ENCODE data around the gene RFFL.
"Not testable (repeated sequence)": the region's sequence is repeated elsewhere in the genome, so short reads cannot be mapped to it uniquely, and the experiment has no call there.

RFFL gene

DNA sequence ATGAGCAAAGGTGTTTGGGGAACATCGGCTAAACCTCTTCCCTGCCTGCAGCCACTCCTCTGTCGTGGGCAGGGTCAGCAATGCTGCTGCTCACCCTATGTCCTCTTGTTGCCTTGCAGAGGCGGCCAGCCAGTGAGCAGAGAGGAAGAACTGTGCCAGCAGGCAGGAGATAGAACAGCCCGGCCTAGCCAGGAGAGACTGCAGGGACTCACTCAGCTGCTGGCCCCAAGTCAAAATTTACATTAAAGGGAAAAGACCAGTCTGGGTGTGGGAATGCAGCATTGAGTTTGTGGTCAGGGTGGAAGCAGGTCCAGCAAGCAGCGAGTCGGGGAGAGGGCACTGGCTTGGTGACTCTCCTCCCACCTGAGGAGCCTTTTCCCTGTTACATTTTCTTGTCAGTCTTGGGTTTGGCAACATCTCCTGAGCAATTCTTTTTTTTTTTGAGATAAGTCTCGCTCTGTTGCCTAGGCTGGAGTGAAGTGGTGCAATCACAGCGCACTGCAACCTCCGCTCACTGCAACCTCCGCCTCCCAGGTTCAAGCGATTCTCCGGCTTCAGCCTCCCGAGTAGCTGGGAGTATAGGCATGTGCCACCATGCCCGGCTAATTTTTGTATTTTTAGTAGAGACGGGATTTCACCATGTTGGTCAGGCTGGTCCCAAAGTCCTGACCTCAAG, 60.5 kb downstream of the RFFL start:
- DNase-seq: no peak

DNA sequence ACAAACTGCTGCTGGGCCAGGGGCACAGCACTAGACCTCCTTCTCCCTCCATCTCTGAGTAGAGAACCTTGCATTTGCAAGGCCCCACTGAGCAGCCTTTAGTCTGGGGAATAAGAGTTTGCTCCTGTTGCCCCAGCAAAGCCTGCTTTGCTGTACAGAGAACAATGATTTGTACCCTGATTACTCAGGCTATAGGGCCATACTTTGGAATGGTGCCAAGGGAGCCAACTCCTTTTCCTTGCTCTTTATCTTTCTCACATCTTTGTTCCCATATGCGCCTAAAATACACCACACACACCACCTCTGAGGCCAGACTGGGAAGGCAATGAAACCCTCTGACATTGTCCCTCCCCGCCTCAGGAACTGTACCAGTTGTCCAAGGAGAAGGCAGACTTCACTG, 62.0 kb downstream of the RFFL start:
- DNase-seq: no peak

DNA sequence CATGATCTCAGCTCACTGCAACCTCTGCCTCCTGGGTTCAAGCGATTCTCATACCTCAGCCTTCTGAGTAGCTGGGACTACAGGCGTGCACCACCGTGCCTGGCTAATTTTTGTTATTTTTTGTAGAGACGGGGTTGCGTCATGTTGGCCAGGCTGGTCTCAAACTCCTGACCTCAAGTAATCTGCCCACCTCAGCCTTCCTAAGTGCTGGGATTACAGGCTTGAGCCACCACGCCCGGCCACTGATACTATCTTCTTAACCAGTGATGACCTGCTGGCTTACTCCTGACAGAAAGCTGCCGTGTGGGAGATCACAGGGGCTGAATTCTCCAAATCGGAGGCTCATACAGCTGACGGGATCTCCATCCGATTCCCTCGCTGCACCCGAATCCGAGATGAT, 62.5 kb downstream of the RFFL start:
- not testable (repeated sequence) for DNase-seq

DNA sequence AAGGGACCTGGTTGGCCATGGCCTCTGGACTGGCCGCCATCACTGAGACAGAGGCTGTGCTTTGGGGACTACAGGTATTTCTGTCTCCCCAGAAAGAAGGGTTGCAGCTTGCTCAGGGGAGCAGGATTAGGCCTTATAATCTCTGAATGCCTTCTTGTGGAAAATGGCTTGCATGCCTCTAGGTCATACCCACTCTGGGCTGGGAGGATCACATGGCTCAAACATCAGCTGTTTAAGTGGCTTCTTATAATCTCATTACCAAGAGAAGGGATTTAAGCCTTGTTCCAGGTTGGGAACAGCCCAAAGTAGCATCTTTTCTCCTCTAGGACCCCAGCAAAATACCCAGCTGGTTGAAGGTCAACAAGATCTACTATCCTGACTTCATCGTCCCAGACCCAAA, 64.1 kb downstream of the RFFL start:
- no peak for DNase-seq

DNA sequence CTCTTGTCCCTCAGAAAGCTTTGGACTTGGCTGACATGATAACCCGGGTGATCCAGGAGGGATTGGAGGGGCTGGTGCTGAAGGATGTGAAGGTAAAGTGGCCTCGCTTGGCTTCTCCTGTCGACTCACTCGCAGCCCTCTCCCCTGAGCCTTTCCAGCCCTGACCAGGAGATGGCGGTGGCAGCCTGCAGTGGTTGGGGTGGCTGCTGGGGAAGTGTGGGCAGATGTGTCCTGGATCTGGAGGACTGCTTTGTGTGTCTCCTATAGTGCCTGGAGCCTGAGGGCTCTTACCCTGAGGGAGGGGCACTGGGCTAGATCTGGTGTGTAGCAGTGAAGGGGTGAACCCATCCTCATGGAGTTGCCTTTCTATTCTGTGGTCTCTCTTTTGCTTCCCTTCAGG, 65.3 kb downstream of the RFFL start:
- peak; percentile 68 for DNase-seq

DNA sequence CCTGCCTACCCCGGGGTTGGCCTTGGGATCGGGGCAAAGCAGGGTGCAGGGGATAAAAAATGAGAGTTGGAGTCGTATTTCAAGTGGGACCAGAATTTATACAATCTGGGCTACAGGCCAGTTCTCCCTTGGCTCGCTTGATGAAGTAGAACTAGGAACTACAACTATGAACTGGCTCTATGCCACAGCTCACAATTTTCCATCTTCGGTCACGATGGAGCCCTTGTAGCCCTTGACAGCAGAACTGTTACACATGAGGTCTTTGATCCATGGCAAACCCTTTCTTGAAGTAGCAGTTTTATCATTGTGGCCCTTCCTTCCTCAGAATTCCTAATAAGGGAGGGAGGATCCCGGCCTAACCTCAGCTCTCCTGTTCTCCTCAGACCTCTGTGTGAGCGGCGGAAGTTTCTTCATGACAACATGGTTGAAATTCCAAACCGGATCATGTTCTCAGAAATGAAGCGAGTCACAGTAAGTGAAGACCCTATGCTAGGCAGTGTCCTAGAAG, 66.1 kb downstream of the RFFL start:
- DNase-seq: no peak

DNA sequence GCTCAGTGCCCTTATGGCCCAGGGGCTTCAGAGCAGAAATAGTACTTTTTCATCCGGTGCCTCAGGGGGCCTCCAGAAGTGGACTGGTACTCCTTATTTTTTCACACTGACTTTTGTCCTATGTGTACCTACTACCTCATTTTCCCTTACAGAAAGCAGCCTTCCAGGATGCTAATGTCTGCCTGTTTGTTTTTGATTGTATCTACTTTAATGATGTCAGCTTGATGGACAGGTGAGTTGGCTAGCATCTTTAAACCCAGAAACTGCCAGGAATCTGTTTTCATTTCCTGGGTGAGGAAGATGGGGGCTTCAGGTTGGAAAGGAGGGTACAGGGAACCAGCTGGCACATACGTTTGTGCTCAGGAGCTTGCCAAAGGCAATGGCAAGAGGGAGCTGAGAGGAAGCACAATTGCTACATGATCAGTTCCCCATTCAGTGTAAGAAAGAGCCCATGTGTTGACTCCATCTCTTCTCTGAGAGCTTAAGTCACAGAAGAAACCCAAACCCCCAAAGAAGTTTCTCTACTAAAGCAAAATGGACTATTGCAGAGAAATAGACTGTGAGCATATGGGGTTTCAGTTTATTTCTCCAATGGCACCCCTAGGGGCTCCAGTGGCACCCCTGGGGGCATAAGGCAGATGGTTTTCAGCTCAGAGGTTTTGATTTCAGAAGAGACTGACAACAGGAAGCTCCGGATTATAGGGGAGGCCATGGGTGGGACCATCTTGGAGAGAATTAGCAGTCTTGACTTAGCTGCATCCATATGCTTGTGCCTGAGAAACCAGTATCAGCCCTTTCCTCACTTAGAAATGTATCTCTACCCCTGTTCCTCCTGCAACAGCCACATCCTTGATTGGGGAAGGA, 66.9 kb downstream of the RFFL start:
- no peak for DNase-seq

DNA sequence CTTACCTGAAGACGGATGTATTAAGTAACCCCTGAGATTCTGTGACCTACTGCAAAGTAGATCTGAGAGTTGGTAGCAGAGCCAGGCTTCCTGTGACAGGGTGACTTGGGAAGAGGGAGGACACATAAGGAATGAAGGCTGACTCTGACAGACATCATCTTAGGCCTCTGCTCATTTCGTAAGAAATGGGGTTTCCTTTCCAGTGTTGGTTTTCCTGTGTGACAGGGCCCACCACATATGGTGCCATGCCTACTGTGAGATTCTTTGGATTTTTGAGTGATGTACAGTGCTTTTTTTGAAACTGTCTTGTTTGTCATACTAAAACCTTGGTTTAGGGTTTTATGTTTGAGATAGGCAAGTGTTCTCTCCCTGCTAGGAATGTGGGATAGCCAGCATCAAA, 70.5 kb downstream of the RFFL start:
- DNase-seq: no peak

DNA sequence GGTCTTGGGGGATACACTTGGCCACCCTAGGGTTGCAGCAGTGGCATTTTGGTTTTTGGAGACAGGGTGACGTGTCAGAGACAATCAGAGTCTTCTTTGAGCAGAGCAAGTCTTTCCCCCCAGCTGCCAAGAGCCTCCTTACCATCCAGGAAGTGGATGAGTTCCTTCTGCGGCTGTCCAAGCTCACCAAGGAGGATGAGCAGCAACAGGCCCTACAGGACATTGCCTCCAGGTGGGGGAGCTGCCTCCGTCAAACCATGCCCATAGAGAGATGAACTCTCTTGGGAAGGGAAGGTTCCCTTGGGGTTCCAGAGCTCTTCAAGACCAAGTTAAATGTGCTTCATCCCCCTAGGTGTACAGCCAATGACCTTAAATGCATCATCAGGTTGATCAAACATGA, 71.9 kb downstream of the RFFL start:
- no peak for DNase-seq

DNA sequence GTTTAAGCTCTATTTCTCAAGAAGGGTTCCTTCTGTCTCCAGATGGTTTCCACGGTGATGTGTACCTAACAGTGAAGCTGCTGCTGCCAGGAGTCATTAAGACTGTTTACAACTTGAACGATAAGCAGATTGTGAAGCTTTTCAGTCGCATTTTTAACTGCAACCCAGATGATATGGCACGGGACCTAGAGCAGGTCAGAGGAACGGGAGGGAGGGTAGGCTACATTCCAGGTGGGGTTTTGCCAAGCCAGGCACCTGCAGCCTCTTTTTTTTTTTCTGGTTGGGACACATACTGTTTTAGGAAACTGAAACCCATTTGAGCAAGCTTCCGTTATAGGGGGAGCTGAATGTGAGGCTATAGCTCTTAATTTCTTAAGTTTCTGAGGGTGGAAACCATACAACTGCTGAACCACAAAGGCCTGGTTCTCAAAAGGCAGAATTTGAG, 72.6 kb downstream of the RFFL start:
- DNase-seq: no peak

DNA sequence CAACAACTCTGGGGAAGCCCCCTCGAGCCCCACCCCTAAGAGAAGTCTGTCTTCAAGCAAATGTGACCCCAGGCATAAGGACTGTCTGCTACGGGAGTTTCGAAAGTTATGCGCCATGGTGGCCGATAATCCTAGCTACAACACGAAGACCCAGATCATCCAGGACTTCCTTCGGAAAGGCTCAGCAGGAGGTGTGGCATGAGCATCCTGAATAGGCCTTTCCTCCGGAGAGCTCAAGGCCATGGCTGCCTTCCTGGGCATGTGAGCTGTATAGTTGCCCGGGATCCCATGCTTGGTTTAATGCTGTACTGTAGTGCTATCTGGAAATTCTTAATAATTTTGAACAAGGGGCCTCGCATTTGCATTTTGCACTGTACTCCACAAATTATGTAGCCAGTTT, 74.0 kb downstream of the RFFL start:
- DNase-seq: no peak

DNA sequence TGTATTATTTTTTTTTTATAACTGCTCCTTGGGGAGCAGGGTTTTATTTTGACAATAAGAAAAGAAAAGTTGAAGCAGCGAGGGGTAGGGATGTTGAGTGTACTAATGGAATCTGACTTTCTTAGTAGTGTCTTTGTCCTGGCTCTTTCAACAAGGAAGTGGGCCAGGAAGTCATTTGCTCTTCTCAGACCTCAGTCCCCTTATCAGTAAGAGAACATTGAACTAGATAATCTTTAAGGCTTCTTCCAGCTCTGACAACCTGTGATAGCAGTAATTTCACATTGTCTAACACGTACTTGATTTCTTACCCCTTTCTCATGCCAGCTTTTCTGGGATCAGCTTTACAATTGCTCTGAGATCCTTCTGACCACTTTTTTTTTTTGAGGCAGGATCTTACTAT, 74.9 kb downstream of the RFFL start:
- DNase-seq: no peak

DNA sequence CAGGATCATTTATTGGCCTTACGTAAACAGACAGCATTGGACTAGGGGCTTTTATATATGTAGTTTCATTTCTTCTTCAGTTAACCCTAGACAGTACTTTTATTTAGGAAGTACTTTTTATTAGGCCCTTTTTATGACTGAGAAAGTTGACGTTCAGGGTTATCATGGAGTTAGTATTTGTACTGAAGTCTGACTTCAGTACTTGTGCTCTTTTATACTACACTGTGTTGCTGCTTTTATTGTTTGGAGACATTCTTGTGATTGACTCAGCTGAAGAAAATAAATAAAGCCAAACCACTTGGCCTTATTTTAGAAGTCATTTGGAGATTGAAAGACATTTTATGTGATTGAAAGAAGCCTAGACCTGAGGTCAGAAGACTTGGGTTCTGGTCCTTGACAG, 76.3 kb downstream of the RFFL start:
- DNase-seq: no peak

DNA sequence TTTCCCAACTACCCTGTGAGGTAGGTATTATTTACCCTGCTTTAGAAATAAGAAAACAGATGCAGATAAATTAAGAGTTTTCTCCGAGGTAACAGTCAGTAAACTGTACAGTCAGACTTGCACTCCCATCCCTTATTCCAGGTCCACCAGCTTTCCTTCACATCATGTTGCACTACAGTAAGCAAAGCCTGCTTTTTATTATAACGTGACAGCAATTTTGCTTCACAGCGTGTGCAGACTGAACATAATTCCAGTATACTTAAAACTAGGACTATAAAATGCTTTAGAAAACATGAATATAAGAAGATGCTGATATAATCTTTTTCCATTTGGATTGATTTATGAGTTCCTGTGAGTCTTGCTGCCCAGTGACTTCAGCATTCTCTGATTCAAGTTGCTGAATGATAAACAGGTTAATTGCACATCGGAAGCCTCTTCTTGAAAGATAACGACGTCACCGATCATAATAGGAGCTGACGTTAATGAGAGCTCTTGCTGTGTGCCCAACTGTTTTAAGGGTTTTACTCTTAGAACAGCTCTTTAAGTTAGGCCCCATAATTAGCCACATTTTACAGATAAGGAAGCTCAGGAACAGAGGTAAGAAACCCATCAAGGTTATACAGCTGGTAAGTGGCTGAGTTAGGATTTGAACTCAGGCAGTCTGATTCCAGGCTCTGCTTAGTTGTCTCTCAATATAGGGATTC, 81.8 kb downstream of the RFFL start:
- no peak for DNase-seq

DNA sequence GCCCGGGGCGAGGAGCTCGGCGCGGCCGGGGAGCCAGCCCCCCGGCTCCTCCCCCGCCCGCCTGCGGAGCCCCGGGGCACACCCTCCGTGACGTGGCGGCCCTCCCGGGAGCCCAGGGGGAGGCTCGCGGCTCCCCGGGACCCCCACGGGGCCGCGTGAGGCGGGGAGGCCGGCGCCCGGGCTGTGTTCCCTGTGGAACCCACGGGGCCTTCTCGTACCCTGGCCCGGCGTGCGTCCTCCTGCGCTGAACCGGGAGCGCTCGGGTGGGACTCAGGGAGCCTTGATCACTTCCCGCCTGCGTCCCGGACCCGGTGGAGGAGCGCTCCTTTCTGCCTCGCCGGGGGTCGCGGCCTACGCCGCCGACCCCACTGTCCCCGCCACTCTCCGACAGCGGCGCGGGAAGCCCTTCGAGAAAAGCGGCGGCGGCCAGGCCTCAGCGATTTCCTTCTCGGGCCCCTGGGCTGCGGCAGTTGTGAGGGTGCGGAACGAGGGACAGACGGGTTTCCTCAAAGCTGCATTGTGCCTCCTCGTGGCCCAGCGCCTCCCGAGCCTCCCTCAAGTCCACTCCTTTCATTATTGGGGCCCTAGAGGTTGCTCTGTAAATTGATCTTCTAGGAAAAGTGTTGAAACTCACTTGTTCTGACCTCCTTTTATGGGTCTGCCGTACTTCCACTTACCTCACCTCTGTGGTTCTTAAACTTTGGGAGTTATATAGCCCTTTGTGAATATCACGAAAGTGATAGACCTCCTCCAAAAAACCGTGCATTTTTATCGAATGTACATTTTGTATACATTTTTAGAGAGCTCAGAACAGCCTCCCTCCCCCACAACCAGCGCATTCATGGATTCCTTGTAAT, 82.6 kb downstream of the RFFL start:
- DNase-seq: peak; percentile 70

DNA sequence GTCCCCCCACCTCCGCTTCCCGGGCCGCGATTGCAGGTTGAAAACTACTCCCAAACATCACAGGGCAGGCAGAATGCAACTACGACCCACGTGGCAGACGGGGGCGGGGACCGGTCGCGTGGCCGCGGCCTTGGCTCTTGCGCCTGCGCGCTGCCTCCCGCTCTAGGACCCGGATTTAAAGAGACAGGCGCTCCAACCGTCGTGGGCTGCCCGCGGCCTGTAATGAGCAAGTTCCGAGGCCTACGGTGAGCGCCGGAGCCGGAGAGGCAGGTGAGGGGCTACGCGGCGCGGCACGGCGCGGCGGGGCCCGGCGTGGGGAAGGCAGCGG, 83.2 kb downstream of the RFFL start, which contains the start of gene LIG3:
LIG3 (plus strand) TSS at position 160 of the 328 bp plus-strand sequence. CDS start 2,494 bp downstream, outside the sequence.
- DNase-seq: peak; percentile 90

DNA sequence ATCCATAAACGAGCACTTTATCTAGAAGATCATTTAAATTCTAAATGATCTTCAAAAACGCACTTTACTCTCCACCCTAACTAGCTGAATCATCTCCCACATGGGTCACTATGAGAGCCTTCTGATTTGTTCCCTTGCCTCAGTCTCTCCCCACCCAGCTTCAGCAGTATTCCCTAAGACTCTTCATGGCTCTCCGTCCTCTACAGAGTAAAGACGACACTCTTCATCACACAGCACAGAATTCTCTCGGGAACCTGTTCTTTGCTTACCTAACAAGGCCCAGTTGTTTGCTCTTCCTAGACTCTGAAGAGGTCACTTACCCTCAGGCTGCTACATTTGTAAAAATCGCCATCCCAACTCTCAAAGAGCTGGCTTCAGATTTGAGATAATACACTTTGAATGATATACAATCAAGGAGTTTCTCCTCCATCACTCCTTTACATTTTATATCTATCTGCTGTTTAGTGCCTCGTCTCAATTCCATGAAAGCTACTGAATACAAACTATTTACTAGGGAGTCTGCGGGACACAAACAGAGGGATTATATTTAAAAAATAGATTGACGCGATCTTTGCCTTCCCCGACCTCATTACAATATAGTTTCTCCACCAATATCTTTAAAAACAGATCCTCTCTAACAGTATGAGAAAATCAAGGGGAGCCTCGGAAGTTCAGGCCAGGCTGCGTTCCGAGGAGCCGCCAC, 83.7 kb downstream of the RFFL start:
- no peak for DNase-seq

DNA sequence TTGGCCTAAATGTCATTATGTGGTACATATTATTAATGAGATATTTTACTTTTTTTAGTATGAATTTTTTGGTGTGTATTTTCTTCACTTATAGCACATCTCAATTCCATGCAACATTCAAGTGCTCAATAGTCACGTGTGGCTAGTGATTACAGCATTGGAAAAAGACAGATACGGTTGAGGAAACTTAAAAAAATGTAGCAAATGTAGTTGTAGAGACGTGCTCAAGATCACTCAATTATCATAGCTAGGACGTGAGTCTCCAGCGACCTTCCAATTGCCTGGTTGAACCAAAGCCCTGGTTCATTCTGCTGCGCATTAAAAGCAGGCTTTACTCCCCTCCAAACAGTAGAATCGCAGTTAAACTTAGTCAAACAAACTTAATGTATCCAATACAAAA, 84.4 kb downstream of the RFFL start:
- no peak for DNase-seq

DNA sequence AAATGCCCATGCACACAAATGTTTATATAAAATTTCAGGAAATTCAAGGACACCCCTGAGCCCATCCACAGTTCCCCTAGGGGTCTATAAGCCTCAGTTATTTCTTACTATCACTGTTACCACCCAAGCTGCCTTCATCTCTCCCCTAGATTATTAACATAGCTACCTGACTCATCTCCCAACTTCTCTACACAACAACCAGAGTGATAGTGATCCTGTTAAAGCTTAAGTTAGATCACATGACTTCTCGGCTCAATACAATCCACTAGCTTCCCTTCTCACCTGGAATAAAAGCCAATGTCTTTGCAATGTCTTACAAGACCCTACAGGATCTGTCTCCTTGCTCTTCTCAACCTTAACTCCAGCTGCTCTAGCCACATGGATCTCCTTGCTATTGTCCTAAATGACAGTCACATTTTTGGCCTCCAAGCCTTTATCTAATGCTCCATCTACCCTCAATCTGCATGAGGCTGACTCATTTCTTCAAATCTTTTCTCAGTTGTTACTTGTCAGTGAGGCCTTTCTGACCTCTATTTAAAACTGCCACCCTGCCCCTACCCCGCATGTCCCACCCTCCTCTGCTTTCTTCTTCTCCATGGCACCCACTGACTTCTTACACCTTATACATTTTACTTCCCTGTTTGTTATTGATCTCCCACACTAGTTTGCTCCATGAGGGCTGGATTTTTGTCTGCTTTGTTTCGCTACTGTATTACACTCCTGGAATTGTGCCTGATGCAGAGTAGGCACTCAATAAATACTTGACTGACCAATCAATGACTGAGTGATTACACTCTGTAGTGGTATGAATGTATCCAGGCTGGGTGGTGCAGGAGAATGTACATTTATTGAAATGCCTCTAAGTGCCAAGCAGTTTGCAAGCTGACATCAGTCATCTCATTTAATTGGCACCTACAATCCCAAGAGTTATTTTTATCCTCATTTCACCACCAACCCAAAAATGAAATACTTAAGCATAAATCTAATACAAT, 88.4 kb downstream of the RFFL start:
- DNase-seq: no peak

DNA sequence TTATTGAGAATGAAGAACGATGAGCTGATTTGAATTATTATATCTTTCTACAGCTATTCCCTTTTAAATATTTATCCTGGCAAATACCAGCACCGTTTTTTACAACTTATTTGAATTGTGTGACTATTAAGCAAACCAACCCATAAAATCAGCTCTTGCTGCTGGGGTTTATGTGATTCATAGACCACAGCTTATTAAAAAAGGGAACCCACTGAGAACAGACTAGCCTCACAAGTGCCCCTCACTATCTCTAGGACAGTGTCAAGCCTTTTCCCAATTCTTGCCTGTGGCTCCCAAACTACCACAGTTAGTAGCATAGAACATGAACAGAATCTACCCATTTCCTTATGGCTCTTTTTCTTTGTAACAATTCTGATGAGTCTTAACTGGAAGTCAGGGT, 89.3 kb downstream of the RFFL start:
- DNase-seq: no peak

Measured in effector CD4-positive, alpha-beta T cell (primary cell).